Neural progenitor cell (in vitro differentiated cells): ENCODE measurements around the gene NXN.

Experiments used
- EZH2 ChIP-seq: fragments of 200-600 bp; sonication (generic); IDR thresholded peaks from 2 replicates; pipeline ENCODE4 v1.6.1; 2017; ENCODE audit warnings: antibody characterized with exemption, mild to moderate bottlenecking, moderate library complexity
- EZH2phosphoT487 ChIP-seq: fragments of 200-600 bp; sonication (generic); IDR thresholded peaks from 2 replicates; pipeline ENCODE4 v1.6.1; 2017; ENCODE audit warnings: antibody characterized with exemption
- TF ChIP-seq, protein P1 (sequence below): fragments of 200-600 bp; sonication (generic); IDR thresholded peaks from 2 replicates; pipeline ENCODE4 v1.5.1; 2017; ENCODE audit warnings: antibody characterized with exemption, mild to moderate bottlenecking

DNA sequence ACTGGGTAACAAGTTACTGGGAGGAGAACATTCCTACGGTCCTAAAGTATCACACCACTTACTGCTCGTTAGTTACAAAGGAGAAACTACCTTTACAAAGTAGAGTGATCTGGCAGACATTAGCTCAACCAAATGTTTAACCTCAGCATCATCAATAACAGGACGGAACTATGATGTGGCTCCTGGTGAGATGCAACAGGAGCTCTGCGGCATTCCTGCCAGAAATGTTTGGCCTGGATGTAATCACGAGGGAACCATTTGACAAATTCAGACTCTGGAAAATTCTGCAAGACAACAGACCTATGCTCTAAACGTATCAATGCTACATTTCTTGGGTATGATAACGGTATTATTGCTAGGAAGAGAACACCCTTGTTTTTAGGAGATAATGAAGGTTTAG, 117.0 kb downstream of the NXN start:
- no peak for TF ChIP-seq EZH2
- TF ChIP-seq, protein P1, sequence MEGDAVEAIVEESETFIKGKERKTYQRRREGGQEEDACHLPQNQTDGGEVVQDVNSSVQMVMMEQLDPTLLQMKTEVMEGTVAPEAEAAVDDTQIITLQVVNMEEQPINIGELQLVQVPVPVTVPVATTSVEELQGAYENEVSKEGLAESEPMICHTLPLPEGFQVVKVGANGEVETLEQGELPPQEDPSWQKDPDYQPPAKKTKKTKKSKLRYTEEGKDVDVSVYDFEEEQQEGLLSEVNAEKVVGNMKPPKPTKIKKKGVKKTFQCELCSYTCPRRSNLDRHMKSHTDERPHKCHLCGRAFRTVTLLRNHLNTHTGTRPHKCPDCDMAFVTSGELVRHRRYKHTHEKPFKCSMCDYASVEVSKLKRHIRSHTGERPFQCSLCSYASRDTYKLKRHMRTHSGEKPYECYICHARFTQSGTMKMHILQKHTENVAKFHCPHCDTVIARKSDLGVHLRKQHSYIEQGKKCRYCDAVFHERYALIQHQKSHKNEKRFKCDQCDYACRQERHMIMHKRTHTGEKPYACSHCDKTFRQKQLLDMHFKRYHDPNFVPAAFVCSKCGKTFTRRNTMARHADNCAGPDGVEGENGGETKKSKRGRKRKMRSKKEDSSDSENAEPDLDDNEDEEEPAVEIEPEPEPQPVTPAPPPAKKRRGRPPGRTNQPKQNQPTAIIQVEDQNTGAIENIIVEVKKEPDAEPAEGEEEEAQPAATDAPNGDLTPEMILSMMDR = no peak
- TF ChIP-seq EZH2phosphoT487 = no peak
